HTR-8/SVneo (cell line): ENCODE results near the gene IRX2.

Experiments
- DNase-seq: peaks from one replicate; pipeline ENCODE4 v3.0.0; 2011; ENCODE audit warnings: low spot score, mixed read lengths; ENCODE audit not compliant: insufficient read length
- FAIRE-seq: peaks from 2 replicates; lab custom pipeline; 2011; peaks lifted over from hg19 to GRCh38; lab: Jason Lieb, UNC

The IRX2 gene

DNA sequence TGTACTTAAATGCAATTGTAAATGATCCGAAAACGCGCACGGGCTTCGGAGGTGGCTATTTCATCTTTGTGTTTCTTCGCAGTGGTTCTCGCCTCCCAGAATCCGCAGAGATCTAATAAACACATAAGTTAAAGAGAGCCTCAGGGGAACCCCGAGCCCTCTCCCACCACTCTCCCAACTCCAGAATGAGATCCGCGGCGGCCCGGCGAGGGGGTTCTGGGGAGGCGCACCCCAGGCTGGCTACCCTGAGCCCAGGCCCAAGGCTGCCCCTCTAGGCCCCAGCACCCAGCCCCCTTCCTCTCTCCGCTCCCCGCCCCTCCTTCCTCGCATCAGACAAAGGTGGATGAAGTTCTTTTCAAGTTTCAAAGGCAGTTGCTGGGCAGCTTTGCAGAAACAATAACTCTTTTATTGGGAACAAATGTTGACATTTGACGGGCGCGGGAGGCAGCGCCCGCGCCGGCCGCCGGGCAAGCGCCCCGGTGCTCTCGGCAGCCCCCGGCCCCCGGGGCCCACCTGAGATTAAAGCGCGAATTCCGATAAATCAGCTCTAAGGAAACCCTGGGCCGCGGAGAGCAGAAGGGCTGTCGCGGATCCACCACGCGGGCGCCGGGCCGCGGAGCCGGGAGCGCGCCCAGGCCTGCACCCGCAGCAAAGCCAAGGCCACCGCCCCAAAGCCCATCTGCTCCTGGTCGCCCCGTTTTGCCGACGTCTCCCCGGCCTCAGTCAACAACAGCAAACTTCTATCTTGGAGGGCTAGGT lies 8.4 kb downstream of the IRX2 start:
- DNase-seq (no peak), FAIRE-seq (no peak)

DNA sequence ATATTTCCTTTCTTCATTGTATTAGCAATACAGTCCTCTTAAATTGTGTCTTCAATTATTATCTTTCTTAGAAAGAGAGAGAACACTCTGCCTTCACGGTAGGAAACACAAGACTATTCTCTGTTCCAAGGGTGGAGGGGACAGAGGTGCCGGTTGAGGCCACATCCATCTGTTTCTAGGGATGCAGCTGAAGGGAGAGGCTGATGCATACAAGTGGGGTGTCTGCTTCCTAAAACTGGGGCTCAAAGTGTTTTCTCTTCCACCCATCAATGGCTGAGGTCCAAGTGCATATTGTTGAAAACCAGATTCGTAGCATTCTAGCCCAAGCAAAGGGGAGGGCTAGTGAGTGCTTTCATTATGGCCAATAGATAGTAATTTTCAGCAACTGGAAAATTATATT lies 9.5 kb downstream of the IRX2 start:
- DNase-seq (no peak), FAIRE-seq (no peak)

DNA sequence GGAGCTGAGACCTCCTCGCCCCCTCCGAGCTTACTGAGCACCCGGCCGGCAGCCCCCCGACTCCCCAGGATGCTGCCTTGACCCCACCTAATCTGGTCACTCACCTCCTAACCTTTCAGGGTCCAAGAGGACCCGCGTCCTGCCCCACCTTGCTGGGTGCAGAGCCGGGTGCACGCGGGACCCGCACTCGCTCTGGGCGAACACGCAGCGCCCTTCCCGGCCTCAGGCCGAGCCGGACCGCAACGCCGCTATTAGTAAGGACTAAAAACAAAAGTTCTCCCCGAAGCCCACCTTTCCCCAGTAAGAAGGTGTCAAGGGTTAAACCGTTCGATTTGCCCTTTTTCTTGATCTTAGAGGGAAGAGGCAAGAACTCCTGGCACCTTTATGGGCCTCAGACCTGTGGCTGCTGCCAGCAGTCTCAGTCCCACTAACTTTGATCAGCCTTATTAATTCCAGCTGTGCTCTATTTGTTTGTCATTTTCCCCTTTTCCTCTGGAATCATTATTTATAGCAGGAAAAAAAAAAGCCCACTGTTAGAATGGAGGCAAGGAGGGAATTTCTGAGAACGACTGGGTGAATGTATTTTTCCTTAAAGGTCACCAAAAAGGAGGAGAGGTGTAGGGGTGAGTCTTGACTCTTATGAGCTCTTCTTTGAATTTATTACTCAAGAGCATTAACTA lies 10.5 kb downstream of the IRX2 start:
- FAIRE-seq (no peak), DNase-seq (no peak)

DNA sequence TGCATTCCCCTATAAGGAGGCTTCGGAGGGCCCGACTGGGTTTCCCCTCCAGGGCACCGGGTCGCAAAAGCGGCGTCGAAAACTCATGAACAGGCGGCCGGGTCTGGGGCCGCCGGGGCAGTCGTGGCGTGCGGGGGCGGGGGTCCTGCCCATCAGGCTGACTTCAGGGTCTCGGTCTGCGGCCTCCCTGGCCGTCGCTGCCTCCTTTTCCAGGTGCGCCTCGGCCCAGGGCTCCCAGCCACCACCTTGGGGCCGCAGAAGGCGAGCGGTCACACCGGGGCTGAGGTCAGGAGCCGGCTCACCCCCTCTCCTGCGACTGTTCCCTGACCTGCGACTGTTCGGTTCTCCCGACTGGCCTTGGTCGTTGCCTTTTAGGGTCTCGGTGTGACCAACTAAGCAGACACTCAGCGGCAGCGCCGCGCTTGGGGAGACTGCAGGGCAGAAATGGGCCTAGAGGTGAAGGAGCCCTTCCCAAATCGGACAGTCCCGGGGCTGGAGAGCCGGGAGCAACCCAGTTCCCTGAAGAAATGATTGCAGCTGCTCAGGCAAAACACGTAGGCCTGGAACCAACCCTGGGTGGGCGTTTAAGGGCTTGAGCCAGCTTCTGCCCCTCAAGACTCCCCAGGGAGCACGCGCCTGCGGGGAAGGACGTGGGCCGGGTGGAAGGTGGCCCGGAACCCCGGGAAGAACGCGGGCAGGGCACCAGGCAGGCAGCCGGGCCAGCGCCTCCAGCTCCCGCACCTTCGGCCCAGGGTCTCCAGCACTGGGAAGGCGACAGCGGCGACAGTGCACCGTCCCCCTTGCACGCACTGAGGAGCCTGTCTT lies 11.2 kb downstream of the IRX2 start:
- no peak for DNase-seq
- no peak for FAIRE-seq

DNA sequence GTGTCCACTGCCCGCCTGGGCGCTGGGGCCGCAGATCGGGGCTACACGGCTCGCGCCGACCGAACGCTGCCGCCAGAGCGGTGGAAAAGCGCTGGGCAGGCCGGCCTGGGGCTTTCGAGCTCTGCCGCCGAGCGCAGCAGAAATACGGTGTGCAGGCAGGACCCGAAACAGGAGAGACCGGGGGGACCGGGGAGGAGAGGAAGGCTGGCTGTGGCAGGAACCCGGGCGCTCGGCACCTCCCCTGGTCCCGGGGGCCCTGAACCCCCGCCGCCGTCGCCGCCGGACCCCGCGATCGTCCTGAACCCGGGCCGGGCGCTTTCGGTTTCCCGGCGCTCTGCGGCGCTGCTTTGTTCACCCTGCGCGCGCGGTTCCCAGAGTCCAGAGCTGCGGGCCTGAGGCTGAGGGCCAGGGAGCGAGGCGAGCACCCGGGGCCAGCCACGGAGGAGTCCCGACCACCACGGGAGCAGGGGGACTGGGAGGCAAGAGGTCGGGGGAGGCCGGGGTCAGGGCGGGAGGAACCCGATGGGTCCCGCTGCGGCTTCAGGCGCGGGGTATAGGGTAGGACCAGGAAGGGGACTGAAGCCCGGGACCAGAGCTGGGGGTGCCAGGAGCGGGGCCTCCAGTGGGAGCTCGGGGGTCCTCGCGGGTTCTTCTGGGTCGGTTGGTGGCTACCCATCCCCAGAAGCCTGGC lies 12.0 kb downstream of the IRX2 start:
- no peak for DNase-seq
- no peak for FAIRE-seq

DNA sequence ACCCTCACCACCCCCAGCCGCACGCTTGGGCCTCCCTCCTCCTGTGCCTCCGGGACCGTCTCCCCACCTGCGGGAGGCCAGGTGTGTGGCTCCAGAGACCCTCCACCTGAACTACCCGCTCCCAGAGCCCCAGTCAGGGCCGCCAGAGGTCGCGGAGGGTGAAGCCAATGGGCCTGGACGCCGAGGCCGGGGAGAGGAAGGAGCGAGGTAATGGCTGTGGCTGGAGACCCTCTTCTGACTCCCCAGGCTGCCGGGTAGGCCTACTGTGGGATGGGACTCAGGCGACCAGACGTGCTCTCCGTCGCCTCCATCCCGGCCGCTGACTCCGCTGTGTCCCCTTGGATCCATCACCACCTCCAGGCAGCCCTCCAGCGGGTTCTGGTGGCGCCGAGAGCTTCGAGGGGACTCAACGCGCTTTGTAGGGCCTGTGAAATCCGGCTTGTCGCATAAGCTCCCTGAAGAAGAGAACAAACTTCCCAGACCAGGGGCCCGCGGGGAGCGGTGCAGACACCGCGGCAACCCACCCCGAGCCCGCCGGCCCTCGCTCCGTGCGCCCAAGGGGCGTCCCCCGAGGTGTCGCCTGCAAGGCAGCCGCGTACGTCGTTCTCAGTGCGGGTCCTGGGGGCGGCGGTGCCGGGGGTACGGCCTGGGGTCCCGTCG lies 12.6 kb downstream of the IRX2 start:
- DNase-seq = no peak
- no peak for FAIRE-seq

DNA sequence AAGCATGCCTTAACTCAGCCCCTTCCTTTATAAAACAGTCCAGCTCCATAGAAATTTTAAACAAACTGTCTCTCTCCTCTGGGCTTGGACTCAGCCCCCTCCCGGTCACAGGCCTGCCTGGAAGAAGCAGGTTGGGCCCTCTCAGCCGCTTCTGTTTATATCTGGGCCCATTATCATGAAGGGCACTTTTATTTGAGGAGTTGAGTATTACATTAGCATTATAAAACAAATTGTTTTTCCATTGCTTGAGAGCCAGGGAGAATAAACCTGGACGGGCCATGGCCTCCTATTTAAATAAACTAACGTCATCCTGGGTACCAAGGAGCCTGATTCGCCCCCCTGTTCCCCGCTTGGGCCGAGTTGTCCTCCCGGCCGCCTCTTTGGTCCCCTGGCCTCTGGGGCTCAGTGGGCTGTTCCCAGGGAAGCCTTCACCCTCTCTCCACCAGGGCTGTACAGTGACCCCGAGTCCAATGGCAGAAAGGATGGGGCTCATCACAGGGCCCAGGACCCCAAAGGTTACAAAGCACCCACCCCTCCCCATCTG lies 13.2 kb downstream of the IRX2 start:
- no peak for FAIRE-seq

DNA sequence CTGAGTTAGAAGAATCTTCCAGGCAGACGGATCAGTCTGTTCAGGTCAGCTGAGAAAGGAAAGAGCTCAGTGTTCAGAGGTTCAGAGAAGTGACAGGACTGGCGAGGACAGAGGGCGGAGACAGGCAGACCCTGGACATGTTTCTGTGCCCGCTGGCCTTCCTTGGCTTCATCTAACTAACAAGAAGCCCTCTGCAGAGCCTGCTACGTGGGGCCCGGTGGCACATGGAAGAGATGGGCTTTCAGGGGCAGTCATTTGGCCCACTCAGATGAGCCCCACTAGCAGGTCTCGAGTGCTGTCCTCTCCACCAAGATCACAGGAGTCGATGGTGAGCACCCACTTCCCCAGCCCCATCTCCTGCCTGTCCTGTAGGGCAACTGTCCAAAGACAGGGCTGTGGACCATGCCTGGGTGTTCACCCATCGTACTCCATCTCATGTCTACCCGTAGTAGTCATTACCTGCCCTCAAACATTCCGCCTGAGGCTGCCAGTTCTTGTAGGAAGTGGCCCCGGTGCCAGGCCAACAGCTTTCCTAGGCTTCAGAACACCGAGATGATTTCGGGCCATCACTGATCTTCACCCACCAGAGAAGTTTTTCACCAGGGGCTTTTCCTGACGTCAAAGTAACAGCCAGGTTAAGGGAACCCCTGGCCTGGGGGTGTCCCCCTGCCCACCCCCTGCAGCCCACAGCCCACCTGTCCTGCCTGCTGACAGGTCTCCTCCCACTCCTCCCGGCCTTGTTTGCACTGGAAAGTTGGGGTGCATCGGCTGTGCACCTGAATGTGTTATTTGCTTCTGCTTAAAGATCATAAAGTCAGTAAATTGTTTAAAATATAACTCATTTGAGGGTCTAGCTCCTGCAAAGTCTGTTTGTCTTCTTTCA lies 14.0 kb downstream of the IRX2 start:
- DNase-seq (no peak), FAIRE-seq (no peak)

More for the DNA sequence above, 13.2 kb downstream of the IRX2 start:
- no peak for DNase-seq

DNA sequence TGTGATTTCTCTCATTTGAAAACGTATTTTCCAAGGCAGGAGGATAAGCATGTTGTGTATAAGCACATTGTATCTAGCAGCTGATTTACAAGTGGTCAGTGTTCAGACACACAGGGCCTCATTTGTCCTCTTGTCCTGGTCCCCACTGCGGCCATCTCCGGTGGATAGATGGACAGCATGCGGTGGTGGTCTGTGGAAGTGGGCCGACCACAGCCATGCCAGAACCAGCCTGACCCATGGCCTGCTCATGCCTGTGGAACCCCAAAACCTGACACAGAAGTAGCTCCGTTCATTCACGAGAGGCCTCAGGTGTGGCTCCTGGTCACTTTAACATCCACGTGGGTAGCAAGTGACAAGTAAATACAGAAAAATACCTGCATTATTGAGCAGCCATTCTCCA lies 14.6 kb downstream of the IRX2 start:
- FAIRE-seq (no peak), DNase-seq (no peak)

DNA sequence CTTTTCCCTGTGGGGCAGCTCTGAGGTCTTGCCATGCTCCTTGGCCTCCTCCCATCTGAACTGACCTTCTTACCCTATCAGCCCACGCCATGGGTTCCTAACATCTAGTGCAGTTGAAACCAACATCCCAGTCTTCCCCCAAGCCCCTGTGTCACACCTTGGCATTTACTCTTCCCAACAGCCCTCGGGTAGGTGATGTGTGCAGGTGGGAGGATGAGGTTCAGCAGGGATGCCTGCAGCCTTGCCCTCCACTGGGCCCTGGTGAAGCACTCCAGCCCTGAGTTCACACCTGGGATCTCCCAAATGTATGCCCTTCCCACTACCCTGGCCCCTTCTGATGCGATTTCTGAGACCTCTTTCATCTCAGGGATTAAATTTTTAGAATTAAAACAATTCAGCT lies 15.5 kb downstream of the IRX2 start:
- DNase-seq (no peak), FAIRE-seq (no peak)

DNA sequence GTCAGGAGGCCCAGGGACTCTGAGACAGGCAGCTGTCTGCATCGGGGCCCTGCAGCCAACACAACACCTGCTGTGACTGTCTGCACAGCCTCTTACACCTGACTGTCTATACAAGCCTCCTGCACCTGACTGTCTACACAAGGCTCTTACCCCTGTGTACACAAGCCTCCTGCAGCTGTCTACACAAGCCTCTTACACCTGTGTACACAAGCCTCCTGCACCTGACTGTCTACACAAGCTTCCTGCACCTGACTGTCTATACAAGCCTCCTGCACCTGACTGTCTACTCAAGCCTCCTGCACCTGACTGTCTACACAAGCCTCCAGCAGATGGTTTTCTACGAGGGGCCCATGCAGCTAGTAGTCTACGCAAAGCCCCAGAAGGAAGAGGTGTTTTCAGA lies 18.6 kb downstream of the IRX2 start:
- DNase-seq = no peak
- FAIRE-seq = no peak

DNA sequence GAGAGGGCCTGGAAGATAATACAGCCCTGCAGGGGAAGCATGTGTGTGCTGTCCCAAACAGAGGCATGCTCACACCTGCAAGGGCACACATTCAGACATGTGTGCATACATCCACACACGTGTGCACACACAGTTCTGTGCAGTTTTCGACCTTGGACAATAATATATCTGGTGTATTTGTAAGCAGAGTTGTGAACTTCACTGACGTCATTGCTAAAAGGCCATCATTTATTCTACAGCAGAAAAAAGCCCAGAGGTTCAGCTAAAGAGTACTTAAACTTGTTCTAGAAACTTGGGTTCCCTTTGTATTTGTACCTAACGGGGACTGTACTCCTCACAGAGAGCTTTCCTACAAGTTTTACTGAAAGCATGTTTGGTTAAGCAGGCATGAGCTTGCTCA lies 19.5 kb downstream of the IRX2 start:
- no peak for FAIRE-seq
- no peak for DNase-seq

DNA sequence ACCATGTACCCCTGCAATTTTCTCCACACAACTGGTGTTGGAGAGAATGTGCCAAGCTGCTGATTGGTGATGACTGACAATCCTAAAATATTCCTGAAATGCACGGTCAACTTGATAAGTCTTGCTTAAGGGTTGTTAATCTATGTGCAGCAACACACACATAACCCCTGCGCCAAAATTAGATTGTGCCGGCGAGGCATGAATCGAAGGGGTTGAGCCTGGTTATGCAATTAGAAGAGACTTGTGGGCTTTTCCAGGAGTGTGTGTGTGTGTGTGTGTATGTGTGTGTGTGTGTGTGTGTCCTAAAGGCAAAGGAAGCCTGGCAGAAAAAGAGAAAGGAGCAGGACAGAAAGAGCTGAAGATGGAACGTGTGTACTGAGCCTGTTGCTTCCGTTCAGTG lies 22.3 kb downstream of the IRX2 start:
- DNase-seq = no peak
- FAIRE-seq = no peak

DNA sequence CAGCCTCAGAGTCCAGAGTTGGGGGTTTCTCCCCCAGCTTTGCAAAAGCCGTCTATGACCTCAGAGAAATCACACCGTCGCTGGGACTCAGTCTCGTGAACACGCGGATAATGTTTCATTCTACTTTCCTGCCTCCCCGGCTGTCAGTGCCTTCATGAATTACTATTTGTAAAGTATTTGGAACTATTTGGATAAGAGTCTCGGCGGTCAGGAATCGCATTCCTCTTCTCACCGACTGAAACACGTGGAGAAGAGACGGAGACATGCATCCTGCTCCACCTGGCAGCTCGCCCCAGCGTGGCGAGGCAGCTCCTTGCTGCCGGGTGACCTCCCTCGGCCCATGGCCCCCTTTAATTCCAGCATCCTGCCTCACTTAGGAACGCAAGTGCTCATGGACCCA lies 23.9 kb downstream of the IRX2 start:
- no peak for FAIRE-seq
- no peak for DNase-seq

DNA sequence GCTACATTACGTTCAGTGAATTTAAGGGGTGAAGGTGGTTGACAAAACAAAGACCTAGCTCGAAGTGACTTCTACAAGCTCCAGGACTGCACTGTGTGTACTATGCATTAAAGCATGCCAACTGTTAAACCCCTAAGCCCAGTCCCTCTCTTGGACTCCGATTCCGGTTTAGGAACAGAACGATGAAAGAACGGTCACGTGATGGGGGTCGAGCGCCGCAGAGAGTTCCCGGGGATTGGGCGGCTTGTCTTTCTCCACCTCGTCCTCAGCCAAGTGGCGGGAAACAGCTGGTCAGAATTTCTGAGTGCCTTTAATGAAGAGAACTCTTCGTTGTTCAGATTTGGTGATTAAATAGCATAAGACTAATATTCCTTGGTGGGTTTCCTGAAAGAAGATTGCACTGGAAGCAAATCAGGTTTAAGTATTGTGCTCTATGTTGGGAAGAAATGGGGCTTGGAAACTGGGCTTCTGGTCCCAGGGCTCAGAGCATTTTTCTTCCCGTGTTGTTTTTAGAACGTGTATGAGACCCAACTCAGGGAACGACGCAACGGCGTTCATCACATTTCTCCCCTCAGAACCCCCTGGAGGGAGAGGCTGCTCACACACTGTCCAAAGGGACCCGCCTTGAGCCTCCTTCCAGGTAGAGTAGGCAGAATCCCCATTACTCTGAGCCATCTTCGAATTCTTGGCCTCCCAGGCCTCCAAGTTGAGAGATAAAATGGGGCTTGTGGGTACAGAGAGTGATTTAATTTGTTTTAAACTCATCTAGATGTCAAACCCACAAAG lies 25.3 kb downstream of the IRX2 start:
- DNase-seq (no peak), FAIRE-seq (no peak)

DNA sequence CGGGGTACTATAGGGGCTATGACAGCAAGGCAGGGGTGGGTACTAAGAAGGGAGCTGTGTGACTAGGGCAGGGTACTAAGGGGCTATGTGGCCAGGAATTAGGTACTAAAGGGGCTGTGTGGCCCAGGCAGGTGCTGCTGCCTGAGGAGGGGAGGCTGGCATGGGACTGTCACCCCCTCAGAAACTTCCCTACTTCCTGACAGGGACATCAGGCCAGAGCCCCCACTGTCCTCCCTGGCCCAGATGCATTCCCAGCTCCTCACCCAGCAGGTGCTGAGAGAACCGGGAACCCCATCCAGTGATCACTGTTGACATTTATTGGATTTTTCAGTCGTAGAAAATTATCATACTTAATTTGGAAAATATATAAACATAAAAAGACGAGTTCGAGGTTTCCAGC lies 26.6 kb downstream of the IRX2 start:
- no peak for DNase-seq
- no peak for FAIRE-seq

DNA sequence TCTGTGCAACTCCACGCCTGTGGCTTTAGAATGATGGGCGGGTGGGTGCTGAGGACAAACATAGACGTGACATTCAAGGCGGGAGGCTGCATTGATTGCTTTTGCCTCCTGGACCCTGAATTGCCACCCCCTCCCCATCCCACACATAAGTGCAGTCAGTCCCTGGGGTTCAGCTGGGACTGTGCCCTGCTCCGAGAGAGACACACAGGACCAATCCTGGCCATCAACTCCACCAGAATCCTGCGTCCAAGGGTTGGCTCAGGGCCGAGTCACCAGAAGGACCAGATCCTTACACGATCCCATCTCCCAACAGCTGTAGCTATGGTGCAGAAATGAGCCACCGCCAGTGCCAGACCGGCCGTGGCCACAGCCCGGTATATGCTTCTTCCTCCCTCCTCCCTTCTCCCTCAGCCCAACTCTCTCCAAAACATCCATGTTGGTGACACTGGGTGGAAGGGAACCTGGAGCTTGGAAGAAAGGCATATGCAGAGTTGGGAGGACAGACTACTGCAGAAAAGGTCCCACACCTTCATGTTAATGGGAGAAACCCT lies 27.4 kb downstream of the IRX2 start:
- FAIRE-seq = no peak
- DNase-seq = no peak

DNA sequence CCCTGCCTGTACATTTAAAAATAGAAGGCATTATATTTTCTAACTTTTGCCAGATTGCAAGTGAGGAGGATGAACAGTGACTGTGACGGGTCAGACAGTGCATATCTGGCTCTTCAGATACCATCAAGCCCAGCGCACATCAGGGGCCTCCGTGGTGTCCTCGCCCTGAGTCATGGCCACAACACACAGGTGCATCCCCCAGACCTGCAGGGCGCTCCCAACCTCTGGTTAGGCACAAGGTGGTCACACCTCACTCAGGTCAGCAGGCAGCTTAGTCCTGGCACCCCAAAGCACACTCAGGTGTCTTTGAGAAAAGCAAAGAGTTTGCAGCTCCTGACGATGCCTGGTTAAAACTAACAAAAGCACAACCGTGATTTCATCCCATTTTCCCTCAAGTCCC lies 28.6 kb downstream of the IRX2 start:
- DNase-seq (no peak), FAIRE-seq (no peak)
